SK-N-DZ (cell line): ENCODE measurements around the gene SIRPA.

Experiments used
- DNase-seq: peaks from one replicate; pipeline ENCODE4 v3.0.0-alpha.2; 2015; ENCODE audit warnings: low spot score

SIRPA gene

GRCh38 chr20:1947535-1947846, 52.3 kb downstream of the SIRPA start:
- no peak for DNase-seq

GRCh38 chr20:1949347-1950100, 54.3 kb downstream of the SIRPA start:
- DNase-seq: no peak

- DNase-seq: no peak
Observed at GRCh38 chr20:1950836-1951235, 55.6 kb downstream of the SIRPA start.

- no peak for DNase-seq
Observed at GRCh38 chr20:1951436-1952115, 56.4 kb downstream of the SIRPA start.

GRCh38 chr20:1952737-1953530, 57.7 kb downstream of the SIRPA start:
- no peak for DNase-seq

GRCh38 chr20:1953621-1954020, 58.4 kb downstream of the SIRPA start:
- DNase-seq: no peak

GRCh38 chr20:1955217-1955616, 60.0 kb downstream of the SIRPA start:
- DNase-seq: no peak

GRCh38 chr20:1958426-1958825, 63.2 kb downstream of the SIRPA start:
- no peak for DNase-seq

- DNase-seq: no peak
Observed at GRCh38 chr20:1959156-1959555, 63.9 kb downstream of the SIRPA start.

GRCh38 chr20:1961374-1961773, 66.2 kb downstream of the SIRPA start:
- DNase-seq: no peak

GRCh38 chr20:1964061-1964460, 68.9 kb downstream of the SIRPA start:
- DNase-seq: no peak

- no peak for DNase-seq
Observed at GRCh38 chr20:1964659-1965405, 69.6 kb downstream of the SIRPA start.

- peak; percentile 71 for DNase-seq
Observed at GRCh38 chr20:1965520-1966351, 70.5 kb downstream of the SIRPA start.

GRCh38 chr20:1968964-1969363, 73.8 kb downstream of the SIRPA start:
- peak; percentile 40 for DNase-seq

GRCh38 chr20:1971893-1972586, 76.8 kb downstream of the SIRPA start:
- DNase-seq: no peak

GRCh38 chr20:1973601-1974440, 78.6 kb downstream of the SIRPA start:
- DNase-seq: no peak

GRCh38 chr20:1975291-1975690, 80.1 kb downstream of the SIRPA start:
- DNase-seq: no peak

- no peak for DNase-seq
Observed at GRCh38 chr20:1979106-1979778, 84.0 kb downstream of the SIRPA start.

GRCh38 chr20:1982686-1983085, 87.5 kb downstream of the SIRPA start:
- DNase-seq: no peak
